ENCODE data around the gene MYEOV.

The MYEOV gene

GRCh38 chr11:69287968-69288882 lies 5.7 kb upstream of the MYEOV start:
- DNase-seq (ENCODE audit: low spot score), result no peak

DNA sequence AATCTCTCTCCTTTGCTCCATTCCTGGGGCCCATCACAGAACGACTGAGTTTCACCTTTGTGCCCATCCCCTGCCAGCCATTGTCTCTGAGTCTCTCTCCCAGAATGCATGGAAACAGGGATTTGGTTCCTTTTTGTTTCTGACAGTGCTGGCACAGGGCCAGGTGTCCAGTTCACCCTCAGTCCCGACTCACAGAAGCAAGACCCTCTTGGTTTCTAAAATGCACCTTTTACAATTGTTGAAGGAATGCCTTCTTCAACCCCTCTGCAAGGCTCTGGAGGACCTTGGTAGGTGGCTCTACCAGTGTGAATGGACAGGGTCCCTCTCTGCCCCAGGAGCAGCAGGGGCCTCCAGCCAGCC lies 5.1 kb upstream of the MYEOV start:
- DNase-seq (ENCODE audit: low spot score), result no peak

DNA sequence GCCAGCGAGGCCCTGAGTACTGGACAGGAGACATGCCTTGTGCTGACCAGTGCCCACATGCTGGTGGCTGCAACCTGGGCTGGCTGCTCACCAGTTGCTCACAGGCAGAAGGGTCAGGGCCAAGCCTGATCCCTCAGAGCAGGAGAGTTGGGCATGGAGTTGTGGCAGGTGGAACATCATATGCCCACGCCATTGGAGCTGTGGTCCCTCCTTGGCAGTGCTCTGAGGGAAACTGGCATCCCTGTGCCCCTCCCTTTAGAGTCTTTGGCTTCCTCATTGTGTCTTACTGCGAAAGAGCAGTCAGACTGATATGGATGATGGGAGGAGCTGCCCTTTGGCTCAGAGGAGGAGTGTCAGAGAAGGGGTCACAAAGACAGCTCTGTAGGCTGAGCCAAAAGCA lies 3.1 kb upstream of the MYEOV start:
- DNase-seq (ENCODE audit: low spot score), result no peak

DNA sequence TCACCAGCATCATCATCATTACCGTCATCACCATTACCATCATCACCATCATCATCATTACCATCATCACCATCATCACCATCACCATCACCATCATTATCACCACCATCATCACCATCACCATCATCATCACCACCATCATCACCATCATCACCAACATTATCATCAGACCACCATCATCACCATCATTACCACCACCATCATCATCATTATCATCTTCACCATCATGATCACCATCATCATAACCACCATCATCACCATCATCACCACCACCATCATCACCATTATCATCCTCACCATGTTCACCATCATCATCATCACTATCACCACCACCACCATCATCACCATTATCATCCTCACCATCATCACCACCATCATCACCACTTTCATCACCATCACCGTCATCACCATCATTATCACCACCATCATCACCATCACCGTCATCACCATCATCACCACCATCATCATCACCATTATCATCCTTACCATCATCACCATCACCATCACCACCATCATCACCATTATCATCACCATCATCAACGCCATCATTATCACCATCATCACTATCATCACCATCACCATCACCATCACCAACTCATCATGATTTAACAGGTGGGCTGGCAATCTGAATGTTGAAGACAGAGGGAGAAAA lies 2.4 kb upstream of the MYEOV start:
- DNase-seq (ENCODE audit: low spot score), result no peak

DNA sequence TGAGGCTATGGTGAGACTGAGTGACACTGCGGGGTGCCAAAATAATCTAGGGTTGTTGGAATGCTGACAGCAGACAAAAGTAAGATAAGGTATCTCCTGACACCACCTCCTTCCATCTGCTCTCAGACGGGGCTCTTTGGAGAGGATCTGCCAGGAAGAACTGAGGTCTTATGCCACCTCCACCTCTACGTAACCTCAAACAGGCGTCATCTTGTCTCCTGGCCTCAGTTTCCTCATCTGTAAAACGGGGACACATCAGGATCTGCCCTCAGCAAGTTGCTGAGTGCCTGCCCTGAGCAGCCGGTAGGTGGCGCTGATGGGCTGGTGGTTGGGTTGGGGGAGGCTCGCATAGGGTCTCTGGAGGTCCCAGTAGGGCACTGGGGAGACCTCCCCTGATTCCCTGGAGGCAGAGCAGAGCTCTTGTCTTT lies 1.7 kb upstream of the MYEOV start:
- DNase-seq (ENCODE audit: low spot score), result peak; percentile 61

- no peak for DNase-seq (ENCODE audit: low spot score)
Measured at GRCh38 chr11:69293087-69293486, 868 bp upstream of the MYEOV start.

DNA sequence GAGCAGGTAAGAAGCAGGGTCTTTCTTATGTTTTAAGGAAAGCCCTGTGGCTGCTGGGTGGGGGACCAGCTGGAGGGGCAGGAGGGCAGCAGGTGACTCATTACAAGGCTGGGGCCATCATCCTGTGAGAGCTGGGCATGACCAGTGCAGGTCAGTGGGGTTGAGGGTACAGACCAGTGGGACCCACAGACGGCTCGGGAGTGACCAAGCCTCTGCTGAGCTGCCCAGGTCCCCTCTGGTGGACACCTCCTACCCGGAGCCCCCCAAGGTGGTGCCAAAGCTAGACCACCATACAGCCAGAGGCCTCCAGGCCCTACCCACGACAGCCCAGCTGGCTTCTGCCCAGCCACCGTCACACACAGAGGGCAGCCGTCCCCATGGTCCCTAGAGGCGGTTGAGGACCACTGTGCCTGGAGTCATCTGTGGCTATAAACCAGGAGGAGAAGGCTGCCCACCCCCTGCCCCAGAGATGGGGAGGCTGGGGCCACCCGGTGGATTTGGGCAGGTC lies 670 bp downstream of the MYEOV start:
- no peak for DNase-seq (ENCODE audit: low spot score)

- DNase-seq (ENCODE audit: low spot score), result no peak
Measured at GRCh38 chr11:69295079-69295994, 1.4 kb downstream of the MYEOV start.

- peak; percentile 87 for DNase-seq (ENCODE audit: low spot score)
Measured at GRCh38 chr11:69295995-69296889, 2.3 kb downstream of the MYEOV start.

DNA sequence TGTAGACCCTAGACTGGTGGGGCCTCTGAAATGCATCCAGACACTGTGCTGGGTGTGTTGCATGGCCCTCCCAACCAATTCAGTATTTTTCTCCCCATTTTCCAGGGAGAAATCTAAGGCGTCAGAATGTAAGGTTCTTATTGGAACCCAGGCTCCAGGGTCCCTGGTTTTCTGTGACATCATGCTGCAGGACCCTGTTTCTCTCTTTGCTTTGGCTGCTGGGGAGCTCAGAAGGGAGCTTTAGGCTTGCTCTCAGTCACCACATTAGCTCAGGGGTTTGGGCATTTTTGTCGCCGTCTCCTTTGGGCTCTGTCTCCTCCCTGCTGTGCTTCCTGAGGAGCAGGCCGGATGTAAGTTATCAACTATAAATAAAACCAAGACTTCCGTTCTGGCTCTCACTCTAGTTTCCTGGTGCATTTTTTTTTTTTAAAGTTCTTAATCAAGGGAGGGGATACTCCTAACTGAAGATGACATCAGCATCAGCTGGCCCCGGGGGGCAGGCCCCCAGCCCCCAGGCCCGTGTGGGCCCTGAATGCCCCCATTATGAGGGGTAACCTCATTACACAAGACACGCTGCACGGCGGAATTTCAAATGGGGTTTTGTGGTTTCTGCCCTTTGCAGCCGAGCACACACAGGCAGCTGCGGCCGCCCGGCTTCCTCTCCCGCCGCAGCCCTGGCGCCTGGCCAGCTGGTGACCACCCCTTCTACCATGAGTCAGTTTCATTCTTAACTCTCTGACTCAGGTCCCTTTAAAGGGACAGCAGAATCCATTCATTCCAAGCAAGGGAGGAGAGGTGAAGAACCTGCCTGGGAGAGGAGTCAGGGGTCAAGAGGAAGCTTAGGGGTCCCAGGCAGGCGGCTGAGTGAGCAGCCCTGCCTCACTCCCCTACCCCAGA lies 3.2 kb downstream of the MYEOV start:
- DNase-seq (ENCODE audit: low spot score), result peak; percentile 96

DNA sequence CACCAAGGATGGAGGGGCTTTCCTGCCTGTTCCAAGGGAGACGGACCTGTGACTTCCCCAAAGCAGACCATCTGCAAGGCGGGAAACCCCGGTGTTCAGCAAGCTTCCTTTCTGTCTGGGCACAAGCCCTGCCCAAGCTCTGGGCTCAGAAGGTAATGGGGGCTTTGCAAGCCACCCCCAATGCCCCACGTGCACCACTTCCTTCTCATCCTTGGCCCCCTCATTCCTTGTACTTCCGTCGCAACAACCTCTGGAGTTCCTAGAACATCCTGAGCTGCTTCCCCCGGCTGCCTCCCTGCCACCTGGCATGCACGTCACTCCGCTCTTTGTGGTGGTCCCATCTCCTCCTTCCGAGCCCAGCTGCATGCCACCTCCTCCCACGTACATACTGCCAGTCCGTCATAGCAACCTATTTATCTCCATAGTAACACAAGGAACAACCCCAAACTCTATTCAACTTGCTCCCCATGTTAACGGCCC lies 3.9 kb downstream of the MYEOV start:
- no peak for DNase-seq (ENCODE audit: low spot score)

DNA sequence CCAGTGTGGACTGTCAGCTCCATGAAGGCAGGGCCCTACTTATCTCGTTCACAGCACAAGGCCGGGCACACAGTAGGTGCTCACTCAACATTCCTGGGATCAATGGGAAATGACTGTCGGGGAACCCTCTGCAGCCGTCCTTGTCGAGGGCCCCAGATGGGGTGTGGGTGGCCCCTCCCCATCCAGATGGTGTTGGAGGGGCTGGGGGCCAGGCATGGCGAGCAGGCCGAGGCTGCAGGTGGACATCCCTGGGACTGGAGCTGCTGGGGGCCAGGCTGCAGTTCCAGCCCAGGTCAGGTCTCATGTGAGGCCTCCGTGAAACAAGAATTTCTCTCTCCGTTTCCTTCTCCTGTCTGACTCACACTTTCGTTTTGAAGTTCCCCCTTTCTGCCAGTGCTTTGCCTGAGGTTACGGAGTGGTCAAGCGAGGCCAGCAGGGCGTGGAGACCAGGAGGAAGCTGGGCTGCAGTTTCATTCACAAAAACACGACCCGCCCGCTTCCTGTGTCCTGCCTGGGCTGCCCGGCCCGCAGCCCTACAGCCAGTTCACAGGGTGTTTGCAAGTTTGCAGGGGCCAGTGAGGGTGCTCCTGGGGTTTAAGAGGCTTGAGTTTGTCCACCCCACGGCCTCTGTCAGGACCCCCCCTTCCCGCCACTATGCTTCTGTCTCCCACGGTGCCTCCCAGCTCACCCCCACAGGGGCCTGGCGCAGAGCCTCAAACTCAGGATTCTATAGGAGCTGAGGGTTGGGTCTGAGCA lies 4.5 kb downstream of the MYEOV start:
- DNase-seq (ENCODE audit: low spot score), result peak; percentile 81

GRCh38 chr11:69299023-69299461 lies 5.1 kb downstream of the MYEOV start:
- peak; percentile 40 for DNase-seq (ENCODE audit: low spot score)

DNA sequence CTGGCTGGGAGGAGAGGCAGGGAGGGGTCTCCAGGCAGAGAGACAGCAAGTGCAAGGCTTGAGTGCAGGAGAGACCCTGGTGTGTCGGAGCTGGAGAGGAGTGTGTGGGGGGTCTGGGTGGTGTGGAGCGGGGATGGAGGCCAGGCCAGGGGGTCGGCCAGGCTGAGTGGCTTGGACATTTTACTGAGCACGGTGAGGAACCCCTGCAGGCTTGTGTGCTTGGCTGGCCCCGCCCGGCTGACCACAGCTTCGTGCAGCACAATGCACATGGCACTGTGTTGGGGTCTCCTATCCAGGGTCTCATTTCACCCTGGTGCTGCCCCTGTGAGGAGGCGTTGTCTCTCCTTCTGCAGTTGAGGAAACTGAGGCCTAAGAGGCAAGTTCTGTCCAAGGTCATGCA lies 5.6 kb downstream of the MYEOV start:
- no peak for DNase-seq (ENCODE audit: low spot score)

DNA sequence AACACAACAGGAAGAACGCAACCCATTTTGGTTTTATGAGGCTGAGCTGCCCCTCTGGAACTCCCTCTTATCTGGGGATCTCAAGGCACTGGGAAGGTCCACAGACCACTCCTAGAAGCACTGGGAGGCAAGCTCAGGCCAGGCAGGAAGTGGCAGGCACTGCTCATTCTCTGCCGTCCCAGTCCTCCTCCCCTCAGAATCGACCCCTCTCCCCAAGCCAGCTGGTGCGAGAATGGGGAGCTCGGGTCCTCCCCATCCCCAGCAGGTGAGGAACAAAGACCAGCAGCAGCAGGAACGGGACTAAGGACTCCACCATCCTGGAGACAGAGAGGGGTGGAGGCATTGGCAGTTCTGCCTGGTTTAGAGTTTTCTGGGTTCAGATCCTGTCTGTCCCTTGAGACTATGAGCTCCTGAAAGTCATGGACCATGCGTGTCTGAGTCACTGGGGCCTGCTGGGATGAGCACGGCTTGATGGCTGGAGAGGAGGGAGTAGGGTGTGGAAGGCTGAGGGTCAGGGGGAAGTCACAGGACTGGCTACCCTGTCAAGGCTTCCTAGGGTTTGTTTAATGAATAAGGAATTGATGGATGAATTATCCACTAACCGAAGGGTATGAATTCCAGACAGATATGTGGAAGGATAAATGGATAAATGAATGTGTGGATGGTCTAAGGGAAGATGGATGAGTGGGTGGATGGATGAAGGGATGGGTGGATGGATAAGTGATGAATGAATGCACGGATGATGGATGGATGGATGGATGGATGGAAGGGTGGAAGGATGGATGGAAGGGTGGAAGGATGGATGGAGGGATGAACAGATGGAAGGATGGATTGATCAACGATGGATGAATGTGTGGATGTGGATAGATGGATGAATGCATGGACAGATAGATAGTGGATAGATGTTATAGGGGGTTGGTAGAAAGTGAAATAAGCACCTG lies 6.4 kb downstream of the MYEOV start:
- DNase-seq (ENCODE audit: low spot score), result peak; percentile 81

DNA sequence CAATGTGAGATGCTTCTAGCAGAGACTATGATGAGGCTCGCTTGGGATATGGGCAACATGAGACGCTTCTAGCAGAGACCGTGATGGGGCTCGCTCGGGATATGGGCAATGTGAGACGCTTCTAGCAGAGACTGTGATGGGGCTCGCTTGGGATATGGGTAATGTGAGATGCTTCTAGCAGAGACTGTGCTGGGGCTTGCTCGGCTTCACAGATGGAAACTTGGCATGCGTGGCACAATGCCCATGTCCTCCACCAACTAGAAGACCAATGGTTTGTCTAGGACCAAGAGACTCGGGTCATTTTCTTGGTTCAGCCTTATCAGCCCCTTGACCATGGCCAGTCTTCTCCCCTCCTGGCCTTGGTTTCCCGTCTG lies 7.1 kb downstream of the MYEOV start:
- no peak for DNase-seq (ENCODE audit: low spot score)

- DNase-seq (ENCODE audit: low spot score), result peak; percentile 90
Measured at GRCh38 chr11:69301455-69302401, 7.8 kb downstream of the MYEOV start.
